Hepatocyte (in vitro differentiated cells): ENCODE results near the gene CRY1.

Experiments used
- CTCF ChIP-seq: fragments of 200-600 bp; sonication (generic); IDR thresholded peaks from 2 replicates; pipeline ENCODE4 v1.5.1; 2016; ENCODE audit warnings: antibody characterized with exemption, mild to moderate bottlenecking; ENCODE audit not compliant: poor library complexity
- EZH2 ChIP-seq: fragments of 200-600 bp; sonication (generic); IDR thresholded peaks from 2 replicates; pipeline ENCODE4 v1.6.1; 2016; ENCODE audit warnings: antibody characterized with exemption, mild to moderate bottlenecking, borderline replicate concordance
- EZH2phosphoT487 ChIP-seq: fragments of 200-600 bp; sonication (generic); IDR thresholded peaks from one replicate; pipeline ENCODE4 v1.6.1; 2018; ENCODE audit warnings: antibody characterized with exemption, mild to moderate bottlenecking, low read depth, moderate library complexity; ENCODE audit not compliant: unreplicated experiment, severe bottlenecking

- TF ChIP-seq EZH2 (no peak), CTCF (no peak), EZH2phosphoT487 (no peak)
Measured at GRCh38 chr12:106997916-106998315, 95.4 kb downstream of the CRY1 start.
